KOPT-K1 (cell line): ENCODE data around the gene SH3GL1.
A peak's percentile ranks its signal among the peaks of the same experiment; 100 is the strongest.
"Not testable (repeated sequence)": the region's sequence is repeated elsewhere in the genome, so short reads cannot be mapped to it uniquely, and the experiment has no call there.

Experiments
- H3K27ac ChIP-seq: fragments of 200-600 bp; sonication (generic); 2 replicates; pipeline ENCODE4 v1.5.1; 2016; ENCODE audit warnings: antibody characterized with exemption, mild to moderate bottlenecking, low read depth, low read length; ENCODE audit not compliant: poor library complexity, severe bottlenecking
- H3K36me3 ChIP-seq: fragments of 200-600 bp; sonication (generic); 2 replicates; pipeline ENCODE4 v1.5.1; 2017; ENCODE audit warnings: antibody characterized with exemption, mild to moderate bottlenecking, low read length, moderate library complexity; ENCODE audit not compliant: insufficient read depth
- H3K9me3 ChIP-seq: fragments of 200-600 bp; sonication (generic); 2 replicates; pipeline ENCODE4 v1.5.1; 2017; ENCODE audit warnings: antibody characterized with exemption, low read length, mild to moderate bottlenecking; ENCODE audit not compliant: insufficient read depth, poor library complexity, severe bottlenecking

SH3GL1 gene

GRCh38 chr19:4357921-4358326 is 42.4 kb downstream of the SH3GL1 start:
- peaks cover 75% of the 10 kb centered on the region for H3K36me3 ChIP-seq
- H3K27ac ChIP-seq, result no peak overlapping the region
- no peaks in the 10 kb centered on the region for H3K9me3 ChIP-seq

- Histone ChIP-seq H3K36me3 (peaks cover 68% of the 10 kb centered on the region), H3K27ac (no peak overlapping the region), H3K9me3 (no peaks in the 10 kb centered on the region)
Measured at GRCh38 chr19:4357095-4357797, 43.1 kb downstream of the SH3GL1 start.

GRCh38 chr19:4354897-4355296 is 45.5 kb downstream of the SH3GL1 start:
- Histone ChIP-seq H3K36me3 (peaks cover 53% of the 10 kb centered on the region; the same call in 1 of the 2 replicates), H3K9me3 (no peaks in the 10 kb centered on the region), H3K27ac (no peak overlapping the region)

GRCh38 chr19:4354282-4354681 is 46.1 kb downstream of the SH3GL1 start:
- Histone ChIP-seq H3K36me3 (peaks cover 48% of the 10 kb centered on the region; the same call in 1 of the 2 replicates), H3K9me3 (no peaks in the 10 kb centered on the region), H3K27ac (no peak overlapping the region)

DNA sequence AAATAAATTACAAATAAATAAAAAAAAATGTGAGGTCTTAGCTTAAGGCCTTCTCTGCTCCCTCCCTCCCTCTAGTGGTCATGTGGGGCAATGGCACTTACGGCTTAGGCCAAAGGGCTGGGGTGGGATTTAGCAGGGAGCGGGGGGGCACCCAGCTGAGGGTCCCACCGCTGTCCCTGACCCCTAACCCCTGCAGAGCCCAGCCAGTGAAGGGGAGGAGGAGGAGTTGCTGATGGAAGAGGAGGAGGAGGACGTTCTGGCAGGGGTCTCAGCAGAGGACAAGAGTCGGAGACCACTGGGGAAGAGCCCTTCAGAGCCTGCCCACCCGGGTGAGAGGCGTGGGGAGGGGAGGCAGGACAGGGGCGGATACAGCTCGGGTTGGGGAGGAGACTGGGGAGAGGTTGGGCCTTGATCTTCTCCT is 47.6 kb downstream of the SH3GL1 start:
- peaks cover 38% of the 10 kb centered on the region; the same call in 1 of the 2 replicates for H3K36me3 ChIP-seq

GRCh38 chr19:4350726-4351125 is 49.6 kb downstream of the SH3GL1 start:
- Histone ChIP-seq H3K36me3 (peaks cover 32% of the 10 kb centered on the region; the same call in 1 of the 2 replicates), H3K9me3 (no peaks in the 10 kb centered on the region), H3K27ac (no peak overlapping the region)

More for the DNA sequence above, 47.6 kb downstream of the SH3GL1 start:
- Histone ChIP-seq H3K27ac (no peak overlapping the region), H3K9me3 (no peaks in the 10 kb centered on the region)

- Histone ChIP-seq H3K9me3 (no peaks in the 10 kb centered on the region), H3K36me3 (peaks cover 36% of the 10 kb centered on the region; the same call in 1 of the 2 replicates), H3K27ac (no peak overlapping the region)
Measured at GRCh38 chr19:4350111-4350510, 50.2 kb downstream of the SH3GL1 start.

DNA sequence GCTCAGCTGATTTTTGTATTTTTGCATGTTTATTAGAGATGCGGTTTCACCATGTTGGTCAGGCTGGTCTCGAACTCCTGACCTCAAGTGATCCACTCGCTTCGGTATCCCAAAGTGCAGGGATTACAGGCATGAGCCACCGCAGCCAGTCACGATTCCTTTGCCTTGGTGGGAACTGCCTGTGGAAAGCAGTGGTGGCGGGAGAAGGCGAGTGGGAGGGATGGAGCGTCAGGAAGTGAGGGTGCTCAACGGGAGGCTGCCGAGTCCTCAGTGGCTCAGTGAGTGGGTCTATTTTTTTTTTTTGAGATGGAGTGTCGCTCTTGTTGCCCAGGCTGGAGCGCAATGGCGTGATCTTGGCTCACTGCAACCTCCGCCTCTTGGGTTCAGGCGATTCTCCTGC is 51.1 kb downstream of the SH3GL1 start:
- H3K9me3 ChIP-seq, H3K27ac ChIP-seq: not testable (repeated sequence)
- peaks cover 36% of the 10 kb centered on the region; the same call in 1 of the 2 replicates for H3K36me3 ChIP-seq

DNA sequence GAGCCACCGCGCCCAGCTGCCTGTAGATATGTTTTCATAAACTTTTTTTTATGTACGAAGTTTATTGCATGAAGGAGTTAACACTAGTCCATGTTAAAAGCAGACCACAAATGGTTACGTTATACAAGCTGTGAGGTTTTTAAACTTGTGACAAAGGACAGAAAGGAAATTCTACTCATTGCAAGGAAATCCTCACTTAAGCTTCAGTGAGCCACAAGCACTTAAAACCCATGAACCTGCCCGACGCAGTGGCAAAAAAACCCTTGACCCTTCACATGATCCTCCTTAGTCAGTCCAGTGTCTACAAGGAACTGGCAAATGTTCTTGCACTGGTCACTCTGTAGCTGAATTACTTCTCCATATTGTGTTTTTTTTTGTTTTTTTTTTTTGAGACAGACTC is 52.8 kb downstream of the SH3GL1 start:
- Histone ChIP-seq H3K36me3 (peaks cover 28% of the 10 kb centered on the region; the same call in 1 of the 2 replicates), H3K27ac (no peak overlapping the region)

GRCh38 chr19:4346020-4346383 is 54.3 kb downstream of the SH3GL1 start:
- Histone ChIP-seq H3K9me3 (no peaks in the 10 kb centered on the region), H3K27ac (no peak overlapping the region), H3K36me3 (peaks cover 28% of the 10 kb centered on the region; the same call in 1 of the 2 replicates)

More for the DNA sequence above, 52.8 kb downstream of the SH3GL1 start:
- no peaks in the 10 kb centered on the region for H3K9me3 ChIP-seq

GRCh38 chr19:4345342-4346019 is 54.9 kb downstream of the SH3GL1 start:
- peaks cover 24% of the 10 kb centered on the region; the same call in 1 of the 2 replicates for H3K36me3 ChIP-seq
- H3K27ac ChIP-seq, result no peak overlapping the region
- no peaks in the 10 kb centered on the region for H3K9me3 ChIP-seq

GRCh38 chr19:4343370-4344307 is 56.7 kb downstream of the SH3GL1 start, which contains the start of gene MPND:
MPND (plus strand) TSS chr19:4343562; CDS start chr19:4343594, 32 bp downstream.
- Histone ChIP-seq H3K27ac (peak within 1 kb of the TSS; percentile 75), H3K36me3 (peaks cover 16% of the 10 kb centered on the region; the same call in 1 of the 2 replicates), H3K9me3 (no peaks in the 10 kb centered on the region)

GRCh38 chr19:4342615-4343369 is 57.6 kb downstream of the SH3GL1 start:
- Histone ChIP-seq H3K36me3 (peaks cover 12% of the 10 kb centered on the region; the same call in 1 of the 2 replicates), H3K9me3 (no peaks in the 10 kb centered on the region), H3K27ac (peak overlapping the region; percentile 75)

DNA sequence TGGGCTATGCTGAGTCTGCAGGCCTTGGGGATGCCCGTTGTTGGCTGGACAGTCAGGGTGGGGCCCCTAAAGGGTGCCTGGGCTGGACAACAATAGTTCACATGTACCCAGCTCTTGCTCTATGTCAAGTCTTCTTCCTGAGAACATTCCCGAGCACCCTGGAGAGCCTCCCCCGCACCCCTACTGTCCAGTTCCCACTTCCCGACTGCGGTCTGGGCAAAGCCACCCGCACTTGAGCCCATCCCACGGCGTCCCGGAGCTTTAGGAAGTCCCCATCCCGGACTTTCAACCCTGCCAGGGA is 58.1 kb downstream of the SH3GL1 start:
- H3K27ac ChIP-seq, result peak overlapping the region; percentile 75
- no peaks in the 10 kb centered on the region for H3K9me3 ChIP-seq
- peaks cover 12% of the 10 kb centered on the region; the same call in 1 of the 2 replicates for H3K36me3 ChIP-seq
